Ishikawa (cell line): ENCODE data around the gene USP12.

Experiments
- CEBPB ChIP-seq: IDR thresholded peaks from 2 replicates; pipeline ENCODE4 v1.6.1; 2012
- CREB1 ChIP-seq: IDR thresholded peaks from 2 replicates; pipeline ENCODE4 v1.6.1; 2012; ENCODE audit warnings: low read depth
- EGR1 ChIP-seq: IDR thresholded peaks from 2 replicates; pipeline ENCODE4 v1.6.1; 2012
- EP300 ChIP-seq: IDR thresholded peaks from 2 replicates; pipeline ENCODE4 v1.6.1; 2012; ENCODE audit warnings: borderline replicate concordance
- RAD21 ChIP-seq: IDR thresholded peaks from 2 replicates; pipeline ENCODE4 v1.6.1; 2012; ENCODE audit warnings: low read depth
- REST ChIP-seq: IDR thresholded peaks from 2 replicates; pipeline ENCODE4 v1.6.1; 2012; ENCODE audit warnings: low read depth, mild to moderate bottlenecking
- YY1 ChIP-seq: IDR thresholded peaks from 2 replicates; pipeline ENCODE4 v1.6.1; 2012; ENCODE audit warnings: low read depth

GRCh38 chr13:27203186-27203585, 31.6 kb upstream of the USP12 start:
- TF ChIP-seq RAD21, result no peak
- no peak for TF ChIP-seq REST
- TF ChIP-seq EGR1, result no peak
- TF ChIP-seq CEBPB, result no peak
- no peak for TF ChIP-seq EP300
- TF ChIP-seq CREB1, result no peak
- no peak for TF ChIP-seq YY1
